Neuron (in vitro differentiated cells): ENCODE data around the gene PRAMEF13.
"Not testable (repeated sequence)": the region's sequence is repeated elsewhere in the genome, so short reads cannot be mapped to it uniquely, and the experiment has no call there.

Source experiments
- H2AFZ ChIP-seq: one replicate; pipeline ENCODE4 v1.6.1; 2013; ENCODE audit warnings: low read depth, mild to moderate bottlenecking, inconsistent platforms, low read length, moderate library complexity
- H3K27me3 ChIP-seq: one replicate; pipeline ENCODE4 v1.6.1; 2013; ENCODE audit warnings: low read length; ENCODE audit not compliant: insufficient read depth
- H3K36me3 ChIP-seq: one replicate; pipeline ENCODE4 v1.6.1; 2013; ENCODE audit warnings: low read length; ENCODE audit not compliant: insufficient read depth
- H3K4me1 ChIP-seq: one replicate; pipeline ENCODE4 v1.6.1; 2013; ENCODE audit warnings: low read length; ENCODE audit not compliant: insufficient read depth
- H3K4me3 ChIP-seq: 2 replicates; pipeline ENCODE4 v1.5.1; 2013; ENCODE audit warnings: mild to moderate bottlenecking, low read length, moderate library complexity
- H3K9me3 ChIP-seq: one replicate; pipeline ENCODE4 v1.6.1; 2013; ENCODE audit warnings: low read length

PRAMEF13 gene

GRCh38 chr1:13201309-13201708, at the start of gene PRAMEF13:
Gene PRAMEF13 (minus strand): TSS chr1:13201409. CDS start chr1:13199589, 1,820 bp downstream.
- not testable (repeated sequence) for H3K9me3 ChIP-seq, H3K36me3 ChIP-seq, H2AFZ ChIP-seq, H3K4me1 ChIP-seq, H3K27me3 ChIP-seq, H3K4me3 ChIP-seq

- H2AFZ ChIP-seq, H3K27me3 ChIP-seq, H3K4me1 ChIP-seq, H3K36me3 ChIP-seq, H3K9me3 ChIP-seq, H3K4me3 ChIP-seq: not testable (repeated sequence)
Observed at GRCh38 chr1:13247122-13247521, 45.9 kb upstream of the PRAMEF13 start.

GRCh38 chr1:13246554-13246871, 45.3 kb upstream of the PRAMEF13 start:
- H3K9me3 ChIP-seq, H3K4me3 ChIP-seq, H3K36me3 ChIP-seq, H3K4me1 ChIP-seq, H3K27me3 ChIP-seq, H2AFZ ChIP-seq: not testable (repeated sequence)

- H3K27me3 ChIP-seq, H2AFZ ChIP-seq, H3K4me3 ChIP-seq, H3K4me1 ChIP-seq, H3K36me3 ChIP-seq, H3K9me3 ChIP-seq: not testable (repeated sequence)
Observed at GRCh38 chr1:13245841-13246553, 44.8 kb upstream of the PRAMEF13 start.

GRCh38 chr1:13243536-13244263, 42.5 kb upstream of the PRAMEF13 start:
- H3K27me3 ChIP-seq, H2AFZ ChIP-seq, H3K9me3 ChIP-seq, H3K4me1 ChIP-seq, H3K36me3 ChIP-seq, H3K4me3 ChIP-seq: not testable (repeated sequence)

- not testable (repeated sequence) for H3K36me3 ChIP-seq, H3K4me1 ChIP-seq, H3K27me3 ChIP-seq, H3K4me3 ChIP-seq, H3K9me3 ChIP-seq, H2AFZ ChIP-seq
Observed at GRCh38 chr1:13239633-13240032, 38.4 kb upstream of the PRAMEF13 start.

GRCh38 chr1:13237572-13237971, 36.4 kb upstream of the PRAMEF13 start:
- not testable (repeated sequence) for H3K9me3 ChIP-seq, H3K27me3 ChIP-seq, H3K4me3 ChIP-seq, H3K4me1 ChIP-seq, H3K36me3 ChIP-seq, H2AFZ ChIP-seq

- not testable (repeated sequence) for H3K4me3 ChIP-seq, H3K27me3 ChIP-seq, H3K36me3 ChIP-seq, H3K9me3 ChIP-seq, H3K4me1 ChIP-seq, H2AFZ ChIP-seq
Observed at GRCh38 chr1:13234057-13234456, 32.8 kb upstream of the PRAMEF13 start.

- H3K36me3 ChIP-seq, H3K27me3 ChIP-seq, H3K9me3 ChIP-seq, H2AFZ ChIP-seq, H3K4me3 ChIP-seq, H3K4me1 ChIP-seq: not testable (repeated sequence)
Observed at GRCh38 chr1:13232056-13232455, 30.8 kb upstream of the PRAMEF13 start.

GRCh38 chr1:13231061-13231750, 30.0 kb upstream of the PRAMEF13 start:
- H3K36me3 ChIP-seq, H3K4me1 ChIP-seq, H3K9me3 ChIP-seq, H3K4me3 ChIP-seq, H2AFZ ChIP-seq, H3K27me3 ChIP-seq: not testable (repeated sequence)

GRCh38 chr1:13230601-13231000, 29.4 kb upstream of the PRAMEF13 start:
- H3K4me1 ChIP-seq, H3K27me3 ChIP-seq, H3K4me3 ChIP-seq, H3K36me3 ChIP-seq, H3K9me3 ChIP-seq, H2AFZ ChIP-seq: not testable (repeated sequence)

GRCh38 chr1:13230096-13230495, 28.9 kb upstream of the PRAMEF13 start:
- H3K27me3 ChIP-seq, H3K4me1 ChIP-seq, H3K4me3 ChIP-seq, H3K36me3 ChIP-seq, H3K9me3 ChIP-seq, H2AFZ ChIP-seq: not testable (repeated sequence)

GRCh38 chr1:13228343-13228781, 27.2 kb upstream of the PRAMEF13 start:
- Histone ChIP-seq H3K36me3 (no peaks in the 10 kb centered on the region), H2AFZ (no peak overlapping the region), H3K27me3 (peaks cover 4% of the 10 kb centered on the region), H3K9me3 (no peaks in the 10 kb centered on the region), H3K4me3 (no peak overlapping the region), H3K4me1 (no peaks in the 10 kb centered on the region)
